ENCODE data around the gene POLK. TPM values are rescaled to one million over a fixed set of nuclear protein-coding genes. Genes with fewer than 3 reads are reported as not detected.
A peak's percentile ranks its signal among the peaks of the same experiment; 100 is the strongest.

Gene POLK
- total RNA-seq, result 22.4 and 23.8 TPM in 2 replicates

DNA sequence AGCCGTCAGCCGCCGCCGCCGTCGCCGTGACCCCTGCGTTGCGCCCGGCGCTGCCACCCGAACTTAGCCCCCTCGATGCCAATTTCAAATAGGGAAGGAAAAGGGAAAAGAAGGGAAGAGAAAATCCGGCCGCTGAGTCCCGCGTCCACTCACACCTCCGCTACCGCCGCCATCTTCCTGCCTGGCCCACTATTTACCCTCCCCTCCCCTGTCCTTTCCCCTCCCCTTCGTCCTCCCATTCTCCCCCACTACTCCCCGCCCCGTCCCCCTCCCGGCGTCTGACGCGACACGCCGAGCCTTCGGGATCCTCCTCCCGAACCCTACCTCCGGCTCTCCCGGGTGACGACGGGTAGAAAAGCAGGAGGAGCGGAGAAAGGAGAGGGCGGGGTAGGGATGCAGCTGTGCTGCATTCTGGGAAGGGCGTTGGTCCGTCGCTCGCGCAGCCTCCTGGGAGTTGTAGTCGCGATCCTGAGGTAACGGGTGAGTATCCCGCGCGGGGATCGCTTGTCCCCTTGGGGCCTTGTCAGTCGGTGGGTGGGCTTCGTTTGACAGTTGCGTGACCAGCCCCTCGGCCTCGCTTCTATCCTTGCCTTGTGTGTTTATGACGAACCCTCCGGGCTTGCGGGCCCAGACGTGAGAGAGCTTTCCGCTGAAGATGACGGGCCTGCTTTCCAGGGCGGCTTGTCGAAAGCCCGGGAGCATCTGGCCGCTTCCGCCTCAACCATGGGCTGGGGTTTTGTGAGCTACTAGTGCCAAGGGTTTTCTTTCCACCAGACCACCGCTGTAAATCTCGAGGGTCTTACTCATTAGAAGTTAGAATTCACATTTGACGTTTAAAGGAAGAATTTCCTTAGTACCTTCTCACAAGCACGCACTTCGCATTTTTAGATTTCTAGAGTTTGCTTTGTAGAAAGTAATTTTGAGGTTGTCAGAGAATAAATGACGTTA lies at the start of gene POLK, which contains the start of gene CERT1:
Gene POLK, plus strand, starts transcription at position 457 of the 948 bp plus-strand sequence.
Gene CERT1, minus strand, starts transcription at position 195 of the 948 bp plus-strand sequence. CDS start 422 bp downstream, outside the sequence.
- peak within 1 kb of the TSS; percentile 75 for H3K4me3 ChIP-seq (ENCODE audit: low read depth, low read length)
- H3K36me3 ChIP-seq (ENCODE audit: control insufficient read depth, insufficient read depth, low read length), result no peaks in the 10 kb centered on the region
- peak; percentile 97 for DNase-seq (ENCODE audit: low read depth)
- no peaks in the 10 kb centered on the region for H3K27me3 ChIP-seq (ENCODE audit: control insufficient read depth, insufficient read depth, low read length)
- FAIRE-seq, result peak; percentile 7
- TF ChIP-seq, protein P1, sequence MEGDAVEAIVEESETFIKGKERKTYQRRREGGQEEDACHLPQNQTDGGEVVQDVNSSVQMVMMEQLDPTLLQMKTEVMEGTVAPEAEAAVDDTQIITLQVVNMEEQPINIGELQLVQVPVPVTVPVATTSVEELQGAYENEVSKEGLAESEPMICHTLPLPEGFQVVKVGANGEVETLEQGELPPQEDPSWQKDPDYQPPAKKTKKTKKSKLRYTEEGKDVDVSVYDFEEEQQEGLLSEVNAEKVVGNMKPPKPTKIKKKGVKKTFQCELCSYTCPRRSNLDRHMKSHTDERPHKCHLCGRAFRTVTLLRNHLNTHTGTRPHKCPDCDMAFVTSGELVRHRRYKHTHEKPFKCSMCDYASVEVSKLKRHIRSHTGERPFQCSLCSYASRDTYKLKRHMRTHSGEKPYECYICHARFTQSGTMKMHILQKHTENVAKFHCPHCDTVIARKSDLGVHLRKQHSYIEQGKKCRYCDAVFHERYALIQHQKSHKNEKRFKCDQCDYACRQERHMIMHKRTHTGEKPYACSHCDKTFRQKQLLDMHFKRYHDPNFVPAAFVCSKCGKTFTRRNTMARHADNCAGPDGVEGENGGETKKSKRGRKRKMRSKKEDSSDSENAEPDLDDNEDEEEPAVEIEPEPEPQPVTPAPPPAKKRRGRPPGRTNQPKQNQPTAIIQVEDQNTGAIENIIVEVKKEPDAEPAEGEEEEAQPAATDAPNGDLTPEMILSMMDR (IDR thresholded peaks at IDR 0.05; ENCODE audit: insufficient read depth, low read length, severe bottlenecking), result no peak

DNA sequence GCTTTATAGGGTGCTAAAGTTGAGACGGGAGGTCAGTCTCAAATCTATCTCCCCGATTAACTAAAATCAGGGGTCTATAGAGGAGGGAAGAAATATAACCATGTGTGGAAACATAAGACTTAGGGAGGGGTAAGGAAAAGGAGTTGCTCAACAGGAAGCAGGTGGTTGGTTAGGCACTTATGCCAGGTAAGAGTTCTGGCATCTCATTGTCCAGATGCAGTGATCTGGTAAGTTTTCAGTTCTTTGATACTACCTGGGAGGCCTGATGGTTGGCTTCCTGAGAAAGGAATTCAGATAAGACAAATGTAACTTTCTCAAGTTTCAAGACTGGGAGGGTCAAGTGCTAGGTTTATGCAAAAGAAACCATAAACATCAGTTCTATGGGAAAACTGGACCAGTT lies 48.0 kb upstream of the POLK start:
- H3K36me3 ChIP-seq (ENCODE audit: control insufficient read depth, insufficient read depth, low read length), result no peaks in the 10 kb centered on the region
- peak; percentile 77 for FAIRE-seq
- H3K27me3 ChIP-seq (ENCODE audit: control insufficient read depth, insufficient read depth, low read length), result no peaks in the 10 kb centered on the region
- peak; percentile 74 for DNase-seq (ENCODE audit: low read depth)
- TF ChIP-seq, protein P1 (IDR thresholded peaks at IDR 0.05; ENCODE audit: insufficient read depth, low read length, severe bottlenecking), result no peak
- H3K4me3 ChIP-seq (ENCODE audit: low read depth, low read length), result no peak overlapping the region

DNA sequence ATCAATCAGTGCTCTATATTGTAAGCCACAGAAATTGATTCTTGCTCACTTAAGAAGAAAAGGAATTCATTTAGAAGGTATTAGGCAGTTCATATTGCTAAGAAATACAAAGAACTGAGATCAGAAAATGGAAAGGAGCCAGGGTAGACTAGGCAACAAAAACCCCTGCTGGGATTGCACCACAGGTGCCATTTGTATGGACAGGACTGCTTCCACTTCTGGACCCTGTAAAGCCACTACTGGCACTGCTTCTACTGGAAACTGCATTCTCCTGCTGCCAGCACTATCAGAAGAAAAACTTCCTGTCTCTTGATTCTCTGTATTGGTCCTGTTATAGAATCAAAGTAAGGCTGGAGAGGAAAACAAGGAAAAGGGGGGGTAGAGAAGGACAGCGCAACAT lies 46.2 kb upstream of the POLK start:
- H3K36me3 ChIP-seq (ENCODE audit: control insufficient read depth, insufficient read depth, low read length), result no peaks in the 10 kb centered on the region
- H3K27me3 ChIP-seq (ENCODE audit: control insufficient read depth, insufficient read depth, low read length), result no peaks in the 10 kb centered on the region
- DNase-seq (ENCODE audit: low read depth) (no peak), FAIRE-seq (no peak)
- no peak overlapping the region for H3K4me3 ChIP-seq (ENCODE audit: low read depth, low read length)
- TF ChIP-seq, protein P1 (IDR thresholded peaks at IDR 0.05; ENCODE audit: insufficient read depth, low read length, severe bottlenecking), result no peak

- FAIRE-seq (no peak), DNase-seq (ENCODE audit: low read depth) (no peak)
- Histone ChIP-seq H3K27me3 (ENCODE audit: control insufficient read depth, insufficient read depth, low read length) (no peaks in the 10 kb centered on the region), H3K4me3 (ENCODE audit: low read depth, low read length) (no peak overlapping the region), H3K36me3 (ENCODE audit: control insufficient read depth, insufficient read depth, low read length) (no peaks in the 10 kb centered on the region)
- TF ChIP-seq, protein P1 (IDR thresholded peaks at IDR 0.05; ENCODE audit: insufficient read depth, low read length, severe bottlenecking), result no peak
These were observed 45.5 kb upstream of the POLK start for GRCh38 chr5:75466006-75466716.

- H3K27me3 ChIP-seq (ENCODE audit: control insufficient read depth, insufficient read depth, low read length), result no peaks in the 10 kb centered on the region
- no peaks in the 10 kb centered on the region for H3K36me3 ChIP-seq (ENCODE audit: control insufficient read depth, insufficient read depth, low read length)
- TF ChIP-seq, protein P1 (IDR thresholded peaks at IDR 0.05; ENCODE audit: insufficient read depth, low read length, severe bottlenecking), result no peak
- FAIRE-seq, result no peak
- no peak overlapping the region for H3K4me3 ChIP-seq (ENCODE audit: low read depth, low read length)
- DNase-seq (ENCODE audit: low read depth), result no peak
These were observed 43.1 kb upstream of the POLK start for GRCh38 chr5:75468593-75468992.
